Astrocyte (in vitro differentiated cells and primary cell): Measurements from ENCODE around the gene RPP40.

Experiments
- CTCF ChIP-seq: IDR thresholded peaks from 2 replicates; pipeline ENCODE4 v1.5.1; 2011; ENCODE audit warnings: low read depth, mild to moderate bottlenecking, inconsistent platforms, low read length, moderate library complexity; ENCODE audit not compliant: insufficient read depth
- EZH2 ChIP-seq: IDR thresholded peaks from 2 replicates; pipeline ENCODE4 v1.6.1; 2012; ENCODE audit warnings: mild to moderate bottlenecking, low read length, inconsistent platforms; ENCODE audit not compliant: insufficient read depth

- no peak for TF ChIP-seq CTCF
- TF ChIP-seq EZH2: no peak
Measured at GRCh38 chr6:4974962-4975361, 28.9 kb downstream of the RPP40 start.
